ENCODE results near the gene CLK2. TPM values are rescaled to one million over a fixed set of nuclear protein-coding genes. Genes with fewer than 3 reads are reported as not detected.
A peak's percentile ranks its signal among the peaks of the same experiment; 100 is the strongest.
"Not testable (repeated sequence)": the region's sequence is repeated elsewhere in the genome, so short reads cannot be mapped to it uniquely, and the experiment has no call there.

The CLK2 gene
- polyA plus RNA-seq, 1 donor (not counting 4 experiments of a cell fraction or from before 2014, with no cell fraction given): 45.3 TPM

GRCh38 chr1:155220211-155220965 lies 52.9 kb downstream of the CLK2 start:
- dilution Hi-C loops (cut with MboI; ENCODE audit: extremely low pct_ligation_motif_present, low sequenced_read_pairs); H3K9me3 ChIP-seq (ENCODE audit: control insufficient read depth, low read depth, low read length); DNase-seq (ENCODE audit: low read depth, low spot score); H2AFZ ChIP-seq (ENCODE audit: control insufficient read depth, low read length); H3K36me3 ChIP-seq (ENCODE audit: control insufficient read depth in 2 of 2, extremely low read depth in 1 of 2, insufficient read depth in 2 of 2, low read length in 2 of 2); H3K27ac ChIP-seq (ENCODE audit: control insufficient read depth, insufficient read depth, low read length); H3K27me3 ChIP-seq (ENCODE audit: control insufficient read depth, extremely low read depth, insufficient read depth, low read length); H3K9ac ChIP-seq (ENCODE audit: control insufficient read depth, extremely low read depth, insufficient read depth, low read length); H3K79me2 ChIP-seq (ENCODE audit: control insufficient read depth, insufficient read depth, low read length); H3K4me2 ChIP-seq (ENCODE audit: control insufficient read depth, extremely low read depth, insufficient read depth, low read depth, low read length); FAIRE-seq; H3K4me3 ChIP-seq (ENCODE audit: control insufficient read depth in 2 of 3, extremely low read depth in 1 of 3, insufficient read depth in 2 of 3, low read depth in 1 of 3, low read length in 3 of 3); H3K9me1 ChIP-seq (ENCODE audit: control insufficient read depth, extremely low read depth, insufficient read depth, low read length); H4K20me1 ChIP-seq (ENCODE audit: control insufficient read depth, extremely low read depth, insufficient read depth, low read length): not testable (repeated sequence)
- peaks cover 22% of the 10 kb centered on the region for H3K4me1 ChIP-seq (ENCODE audit: control insufficient read depth, extremely low read depth, insufficient read depth, low read length)

GRCh38 chr1:155219592-155220031 lies 53.7 kb downstream of the CLK2 start:
- H3K4me1 ChIP-seq (ENCODE audit: control insufficient read depth, extremely low read depth, insufficient read depth, low read length): peaks cover 16% of the 10 kb centered on the region
- no peak overlapping the region for H3K27ac ChIP-seq (ENCODE audit: control insufficient read depth, insufficient read depth, low read length)
- H2AFZ ChIP-seq (ENCODE audit: control insufficient read depth, low read length): peak overlapping the region; percentile 58
- H3K27me3 ChIP-seq (ENCODE audit: control insufficient read depth, extremely low read depth, insufficient read depth, low read length): no peaks in the 10 kb centered on the region
- H3K9ac ChIP-seq (ENCODE audit: control insufficient read depth, extremely low read depth, insufficient read depth, low read length): no peak overlapping the region
- dilution Hi-C loops (cut with MboI; ENCODE audit: extremely low pct_ligation_motif_present, low sequenced_read_pairs): no loop called here
- no peaks in the 10 kb centered on the region for H3K9me1 ChIP-seq (ENCODE audit: control insufficient read depth, extremely low read depth, insufficient read depth, low read length)
- peaks cover 0 to 2% of the 10 kb centered on the region in 2 experiments for H3K36me3 ChIP-seq (ENCODE audit: control insufficient read depth in 2 of 2, extremely low read depth in 1 of 2, insufficient read depth in 2 of 2, low read length in 2 of 2)
- no peaks in the 10 kb centered on the region for H4K20me1 ChIP-seq (ENCODE audit: control insufficient read depth, extremely low read depth, insufficient read depth, low read length)
- FAIRE-seq: no peak
- H3K79me2 ChIP-seq (ENCODE audit: control insufficient read depth, insufficient read depth, low read length): no peaks in the 10 kb centered on the region
- DNase-seq (ENCODE audit: low read depth, low spot score): no peak
- H3K4me3 ChIP-seq (ENCODE audit: control insufficient read depth in 2 of 3, extremely low read depth in 1 of 3, insufficient read depth in 2 of 3, low read depth in 1 of 3, low read length in 3 of 3): no peak overlapping the region
- H3K4me2 ChIP-seq (ENCODE audit: control insufficient read depth, extremely low read depth, insufficient read depth, low read depth, low read length): no peak overlapping the region
- no peak for TF ChIP-seq CTCF (optimal IDR thresholded peaks at IDR 0.05 in 1 of 3, IDR thresholded peaks at IDR 0.05 in 1 of 3, conservative IDR thresholded peaks at IDR 0.05 in 1 of 3; ENCODE audit: extremely low read depth in 1 of 3, insufficient read depth in 2 of 3, low read length in 3 of 3)
- no peak for TF ChIP-seq EZH2 (IDR thresholded peaks at IDR 0.05; ENCODE audit: low read length)
- H3K9me3 ChIP-seq (ENCODE audit: control insufficient read depth, low read depth, low read length): no peaks in the 10 kb centered on the region
